ENCODE results near the gene JAKMIP2.
"Not testable (repeated sequence)": the region's sequence is repeated elsewhere in the genome, so short reads cannot be mapped to it uniquely, and the experiment has no call there.

JAKMIP2 gene

GRCh38 chr5:147659166-147659929 is 123.2 kb downstream of the JAKMIP2 start:
- no peak for DNase-seq (ENCODE audit: low read depth in 2 of 2)

- no peak for DNase-seq (ENCODE audit: low read depth in 2 of 2)
Measured at GRCh38 chr5:147658293-147658932, 124.1 kb downstream of the JAKMIP2 start.

DNA sequence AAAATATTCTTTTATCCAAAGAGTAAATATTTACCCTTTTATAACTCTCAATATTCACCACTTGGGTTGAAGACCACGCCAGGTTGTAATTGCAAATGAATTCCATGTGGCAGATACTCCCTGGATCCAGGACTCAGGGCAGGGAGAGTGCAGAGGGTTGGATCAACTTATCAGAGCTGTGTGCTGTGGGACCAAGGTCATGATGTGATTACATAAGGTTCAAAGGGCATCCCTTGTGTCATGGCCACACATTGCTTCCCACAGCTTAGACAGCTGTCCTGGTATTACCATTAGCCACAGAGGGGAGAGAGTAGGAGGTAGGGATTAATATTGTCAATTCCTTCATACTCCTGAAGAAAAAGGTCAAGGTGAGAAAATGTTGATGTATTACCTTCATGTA is 133.9 kb downstream of the JAKMIP2 start:
- DNase-seq (ENCODE audit: low read depth in 2 of 2), result no peak

- DNase-seq (ENCODE audit: low read depth in 2 of 2), result no peak
Measured at GRCh38 chr5:147645197-147645596, 137.3 kb downstream of the JAKMIP2 start.

- no peak for DNase-seq (ENCODE audit: low read depth in 2 of 2)
Measured at GRCh38 chr5:147644460-147644859, 138.1 kb downstream of the JAKMIP2 start.

- no peak for DNase-seq (ENCODE audit: low read depth in 2 of 2)
Measured at GRCh38 chr5:147643142-147643541, 139.4 kb downstream of the JAKMIP2 start.

GRCh38 chr5:147642666-147643065 is 139.9 kb downstream of the JAKMIP2 start:
- no peak for DNase-seq (ENCODE audit: low read depth in 2 of 2)

GRCh38 chr5:147639321-147639720 is 143.2 kb downstream of the JAKMIP2 start:
- DNase-seq (ENCODE audit: low read depth in 2 of 2), result no peak

DNA sequence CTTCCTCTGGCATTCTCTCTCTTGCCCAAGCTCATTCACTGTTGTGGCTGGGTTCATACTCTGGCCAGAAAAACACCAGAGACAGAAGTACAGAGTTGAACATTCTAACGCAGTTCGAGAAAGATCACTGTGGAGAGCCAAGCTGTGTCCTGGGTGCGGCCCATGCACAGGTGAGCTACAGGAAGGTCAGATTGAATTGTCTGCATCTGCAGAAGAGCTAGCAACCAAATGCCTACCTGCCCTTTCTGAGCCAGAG is 145.9 kb downstream of the JAKMIP2 start:
- no peak for DNase-seq (ENCODE audit: low read depth in 2 of 2)

GRCh38 chr5:147635882-147636728 is 146.4 kb downstream of the JAKMIP2 start:
- no peak for DNase-seq (ENCODE audit: low read depth in 2 of 2)

DNA sequence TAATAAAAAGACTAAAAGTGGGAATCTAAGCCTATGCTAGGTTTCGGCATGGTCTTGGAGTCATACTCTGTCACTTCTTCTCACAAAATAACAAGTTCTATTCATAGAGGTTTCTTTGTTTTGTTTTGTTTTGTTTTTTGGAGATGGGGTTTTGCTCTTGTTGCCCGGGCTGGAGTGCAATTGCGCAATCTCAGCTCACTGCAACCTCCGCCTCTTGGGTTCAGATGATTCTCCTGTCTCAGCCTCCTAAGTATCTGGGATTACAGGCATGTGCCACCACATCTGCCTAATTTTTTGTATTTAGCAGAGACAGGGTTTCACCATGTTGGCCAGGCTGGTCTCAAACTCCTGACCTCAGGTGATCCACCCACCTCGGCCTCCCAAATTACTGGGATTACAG is 147.1 kb downstream of the JAKMIP2 start:
- not testable (repeated sequence) for DNase-seq (ENCODE audit: low read depth in 2 of 2)

DNA sequence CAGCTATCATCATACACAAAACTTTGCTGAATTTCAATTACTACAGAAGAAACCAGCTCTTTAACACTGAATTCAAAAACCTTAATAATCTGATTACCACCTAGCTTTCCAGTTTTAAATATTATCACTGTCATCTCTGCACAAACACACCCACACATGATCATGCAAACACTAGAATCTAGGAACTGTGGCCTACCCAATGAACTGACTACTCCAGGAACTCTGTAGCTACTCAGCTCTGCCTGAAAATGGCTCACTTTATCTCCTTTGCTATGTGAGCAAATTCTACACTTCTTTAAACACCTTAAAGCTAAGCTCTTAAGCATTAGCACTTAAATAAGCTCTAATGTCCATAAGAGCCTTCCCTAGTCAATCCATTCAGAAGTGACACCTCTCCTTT is 149.4 kb downstream of the JAKMIP2 start:
- no peak for DNase-seq (ENCODE audit: low read depth in 2 of 2)

- DNase-seq (ENCODE audit: low read depth in 2 of 2), result no peak
Measured at GRCh38 chr5:147631428-147632003, 151.0 kb downstream of the JAKMIP2 start.

DNA sequence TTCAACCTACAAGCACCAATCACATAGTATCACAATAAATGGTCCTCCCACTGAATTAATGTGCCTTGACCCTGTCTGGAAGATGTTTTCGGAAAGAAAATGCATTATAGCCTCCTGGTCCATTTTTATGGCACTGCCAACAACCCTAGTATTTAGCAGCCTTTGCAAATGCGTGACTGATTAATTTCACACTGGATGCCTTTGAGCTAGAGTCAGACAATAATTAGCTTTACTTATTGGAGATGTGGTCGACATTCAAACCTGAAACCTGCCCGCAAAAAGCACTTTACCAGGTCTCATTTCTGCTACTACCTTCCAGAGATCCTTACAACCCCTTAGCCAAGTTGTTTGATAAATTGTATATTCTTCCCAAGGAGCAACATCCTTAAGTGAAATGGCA is 153.3 kb downstream of the JAKMIP2 start:
- DNase-seq (ENCODE audit: low read depth in 2 of 2), result no peak

DNA sequence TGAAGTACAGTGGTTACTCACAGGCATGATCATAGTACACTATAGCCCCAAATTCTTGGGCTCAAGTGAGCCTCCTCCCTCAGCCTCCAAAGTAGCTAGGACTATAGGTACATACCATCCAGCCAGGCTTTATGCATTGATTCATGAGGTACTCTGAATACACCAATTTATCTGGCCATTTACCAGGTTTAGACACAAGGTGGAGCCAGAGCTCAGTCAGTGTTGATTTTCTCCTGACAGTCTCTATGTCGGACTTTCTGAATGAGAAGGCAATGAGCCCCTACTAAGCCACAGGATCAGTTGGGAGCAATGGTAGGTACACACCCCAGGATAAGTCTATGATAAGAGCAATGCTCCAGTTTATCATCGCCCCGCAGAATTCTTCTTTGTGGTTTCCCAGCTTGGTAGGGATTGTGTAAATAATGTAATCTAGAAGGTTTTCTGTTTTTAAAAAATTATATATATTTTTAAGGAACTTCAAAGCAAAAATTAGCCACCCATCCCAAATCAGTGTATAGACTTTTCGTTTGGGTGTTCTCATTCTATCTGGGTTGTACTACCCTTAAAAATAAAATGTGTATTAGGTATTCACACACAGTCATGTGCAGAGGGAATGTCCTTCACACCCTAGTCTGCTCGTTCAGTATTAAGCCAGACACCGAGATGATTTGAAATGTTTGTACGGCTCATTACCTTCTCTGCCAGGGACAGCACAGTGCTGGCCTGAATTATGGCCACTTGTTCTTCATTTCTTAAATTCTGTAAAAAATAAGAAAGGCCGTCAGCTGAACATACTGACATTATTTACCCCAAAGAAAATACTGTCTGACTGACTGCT is 154.3 kb downstream of the JAKMIP2 start:
- peak; percentile 3 to 7 for DNase-seq (ENCODE audit: low read depth in 2 of 2)

DNA sequence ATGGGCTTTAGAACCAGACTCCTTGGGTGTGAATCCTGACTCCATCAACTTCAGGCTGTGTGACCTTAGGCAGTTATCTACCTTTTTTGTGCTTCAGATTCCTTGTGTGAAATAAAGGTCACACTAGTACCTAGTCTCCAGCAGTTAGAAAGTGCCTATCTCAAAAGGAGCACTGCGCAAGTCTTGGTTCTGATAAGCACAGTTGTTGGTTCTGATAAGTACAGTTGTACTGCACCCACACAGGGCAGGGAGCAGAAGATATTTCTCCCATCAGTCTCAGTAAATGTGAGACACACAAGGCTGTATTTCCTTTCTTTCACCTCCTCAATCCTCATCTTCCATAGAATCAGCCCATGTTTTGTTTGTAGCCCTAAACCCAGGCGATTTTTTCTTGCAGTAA is 156.1 kb downstream of the JAKMIP2 start:
- DNase-seq (ENCODE audit: low read depth in 2 of 2), result no peak

DNA sequence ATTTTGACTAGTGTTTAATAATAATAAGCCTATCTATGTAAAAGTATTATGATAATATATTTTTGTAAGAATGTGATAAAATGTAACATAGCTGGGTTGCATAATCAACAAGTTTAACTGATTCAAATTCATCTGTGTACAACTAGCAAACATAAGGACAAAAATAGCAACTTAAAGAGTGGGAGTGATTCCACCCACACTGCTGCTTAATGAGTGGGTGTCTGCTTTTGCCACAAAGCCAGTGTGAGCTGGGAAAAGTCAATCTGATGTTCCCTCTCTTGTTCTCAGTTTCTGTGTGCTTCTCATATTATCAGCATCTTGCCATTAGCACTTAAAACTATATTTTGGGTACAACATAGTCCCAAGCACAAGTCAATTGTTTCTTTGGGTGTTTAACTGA is 161.5 kb downstream of the JAKMIP2 start:
- no peak for DNase-seq (ENCODE audit: low read depth in 2 of 2)

DNA sequence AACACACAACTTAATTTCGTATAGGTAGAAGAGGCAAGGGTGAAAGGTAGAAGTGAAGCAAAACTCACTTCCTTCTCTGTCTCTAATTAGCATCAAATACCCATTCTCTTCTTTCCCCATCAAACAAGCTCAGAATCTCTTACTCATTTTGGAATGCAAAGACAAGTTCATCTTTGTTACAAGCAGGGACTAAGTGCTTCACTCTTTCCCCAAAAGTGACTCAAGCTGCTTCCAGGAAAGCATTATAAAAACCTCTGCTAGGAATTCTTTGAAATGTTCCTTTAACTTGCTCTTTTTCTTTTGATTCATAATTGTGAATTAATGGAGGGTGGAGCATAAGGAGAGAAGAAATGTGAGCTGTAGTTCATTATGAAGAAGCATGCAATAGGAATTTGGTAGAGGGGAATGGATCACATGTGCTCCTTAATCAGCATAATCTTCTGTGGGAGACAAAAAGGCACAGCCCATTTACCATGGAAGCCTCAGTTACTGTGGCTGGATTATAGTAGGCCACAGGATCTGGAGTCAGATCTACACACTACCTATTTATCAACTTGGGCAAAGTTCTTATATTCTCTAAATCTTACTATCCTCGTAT is 163.1 kb downstream of the JAKMIP2 start:
- no peak for DNase-seq (ENCODE audit: low read depth in 2 of 2)

GRCh38 chr5:147617711-147618350 is 164.7 kb downstream of the JAKMIP2 start:
- no peak for DNase-seq (ENCODE audit: low read depth in 2 of 2)

DNA sequence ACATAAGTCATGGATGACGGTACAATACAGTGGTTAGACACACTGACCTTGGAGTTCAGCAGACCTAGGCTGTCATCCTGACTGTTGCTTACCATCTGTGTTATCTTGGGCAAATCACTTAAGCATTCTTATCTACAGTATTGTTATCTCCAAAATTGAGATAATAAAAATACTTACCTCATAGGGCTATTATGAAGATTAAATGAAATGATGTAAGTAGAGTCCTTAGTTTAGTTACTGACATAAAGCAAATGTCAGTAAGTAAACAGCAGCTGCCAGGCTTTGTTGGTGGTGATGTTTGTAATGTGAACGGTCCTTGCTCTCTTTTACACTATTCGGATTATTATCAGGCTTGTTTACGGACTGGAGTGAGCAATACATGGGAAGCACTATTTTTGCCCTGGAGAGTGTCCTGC is 165.3 kb downstream of the JAKMIP2 start:
- DNase-seq (ENCODE audit: low read depth in 2 of 2), result no peak

DNA sequence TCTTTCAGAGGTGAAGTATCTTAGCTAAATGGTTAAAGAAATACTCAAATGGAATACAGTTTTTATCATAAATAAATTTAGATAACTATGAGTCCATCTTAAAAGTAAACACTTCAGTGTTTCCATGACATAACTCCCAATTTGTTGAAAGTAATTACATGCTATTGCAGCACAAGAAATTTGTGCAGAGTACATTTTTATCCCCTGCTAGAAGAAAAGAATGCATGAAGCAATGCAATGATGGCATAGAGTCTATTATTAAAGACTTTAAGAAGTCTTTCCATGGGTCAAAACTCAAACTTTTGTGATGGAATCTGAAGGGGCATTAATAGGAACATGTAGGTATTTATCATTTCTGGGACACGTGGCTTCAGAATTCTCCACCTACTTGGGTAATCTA is 166.1 kb downstream of the JAKMIP2 start:
- no peak for DNase-seq (ENCODE audit: low read depth in 2 of 2)

Data from activated CD8-positive, alpha-beta memory T cell treated with anti-CD3 and anti-CD28 coated beads for 4 hours (primary cell).